Adrenal gland (tissue), 5 donors: ENCODE measurements around the gene TMSB10.

Experiments
- POLR2A ChIP-seq, 2 donors: fragments of 450-650 bp; IDR thresholded peaks; one replicate each; pipeline ENCODE4 v1.6.1; 2017; ENCODE audit warnings: antibody characterized with exemption in 2 of 2, mild to moderate bottlenecking in 2 of 2, moderate library complexity in 1 of 2
- TF ChIP-seq, protein P1 (sequence below), 6 experiments: fragments of 450-650 bp in 4 of 6; fragments of 200-600 bp in 2 of 6; sonication (generic) in 1 of 6; IDR thresholded peaks; 1 replicate in 5 of 6; 2 replicates in 1 of 6; pipeline versions ENCODE4 v1.5.1 to v1.8.0; 2016 to 2021; ENCODE audit warnings: antibody characterized with exemption in 6 of 6, mild to moderate bottlenecking in 2 of 6, moderate library complexity in 1 of 6
- donor health status: DM: no; HTN: no; CAD: no.

DNA sequence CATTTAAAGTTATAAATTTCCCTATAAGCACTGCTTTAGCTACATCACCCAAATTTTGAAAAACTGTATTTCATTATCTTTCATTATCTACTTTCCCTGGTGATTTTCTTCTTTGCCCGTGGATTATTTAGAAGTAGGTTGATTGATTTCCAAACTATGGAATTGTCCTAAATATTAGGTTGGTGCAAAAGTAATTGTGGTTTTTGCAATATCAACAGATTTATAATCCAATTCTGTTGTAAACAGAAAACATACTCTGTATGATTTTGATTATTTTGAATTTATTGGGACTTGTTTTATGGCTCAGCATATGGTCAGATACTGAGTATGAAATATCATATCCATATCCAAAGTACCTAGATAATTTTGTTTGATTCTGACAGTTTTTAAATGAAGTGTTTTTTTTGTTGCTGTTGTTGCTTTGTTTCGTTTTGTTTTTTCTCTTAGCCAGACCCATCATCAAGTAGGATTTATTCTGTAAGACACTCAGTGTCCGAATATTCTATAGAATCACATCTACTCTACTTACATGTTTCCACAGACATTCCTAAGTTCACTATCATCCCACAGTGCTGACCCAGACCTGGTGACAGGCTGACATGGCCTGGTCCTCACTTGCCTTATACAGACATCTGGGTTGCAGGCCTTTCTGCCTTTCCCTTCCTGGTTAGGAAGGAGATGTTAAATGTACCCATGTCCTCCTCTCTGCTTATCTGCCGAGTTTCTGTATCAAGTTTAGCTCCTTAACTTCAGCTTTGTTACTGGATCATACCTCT lies 22.5 kb upstream of the TMSB10 start:
- TF ChIP-seq, protein P1, sequence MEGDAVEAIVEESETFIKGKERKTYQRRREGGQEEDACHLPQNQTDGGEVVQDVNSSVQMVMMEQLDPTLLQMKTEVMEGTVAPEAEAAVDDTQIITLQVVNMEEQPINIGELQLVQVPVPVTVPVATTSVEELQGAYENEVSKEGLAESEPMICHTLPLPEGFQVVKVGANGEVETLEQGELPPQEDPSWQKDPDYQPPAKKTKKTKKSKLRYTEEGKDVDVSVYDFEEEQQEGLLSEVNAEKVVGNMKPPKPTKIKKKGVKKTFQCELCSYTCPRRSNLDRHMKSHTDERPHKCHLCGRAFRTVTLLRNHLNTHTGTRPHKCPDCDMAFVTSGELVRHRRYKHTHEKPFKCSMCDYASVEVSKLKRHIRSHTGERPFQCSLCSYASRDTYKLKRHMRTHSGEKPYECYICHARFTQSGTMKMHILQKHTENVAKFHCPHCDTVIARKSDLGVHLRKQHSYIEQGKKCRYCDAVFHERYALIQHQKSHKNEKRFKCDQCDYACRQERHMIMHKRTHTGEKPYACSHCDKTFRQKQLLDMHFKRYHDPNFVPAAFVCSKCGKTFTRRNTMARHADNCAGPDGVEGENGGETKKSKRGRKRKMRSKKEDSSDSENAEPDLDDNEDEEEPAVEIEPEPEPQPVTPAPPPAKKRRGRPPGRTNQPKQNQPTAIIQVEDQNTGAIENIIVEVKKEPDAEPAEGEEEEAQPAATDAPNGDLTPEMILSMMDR (IDR thresholded peaks at IDR 0.05): no peak
- TF ChIP-seq POLR2A (IDR thresholded peaks at IDR 0.05): no peak
